SHP77 (cell line): ENCODE measurements around the gene GON7.
"Not testable (repeated sequence)": the region's sequence is repeated elsewhere in the genome, so short reads cannot be mapped to it uniquely, and the experiment has no call there.

Experiments
- DNase-seq, 2 experiments: peaks; one replicate each; lab custom pipeline; 2025; lab: John Stamatoyannopoulos, UW

GON7 gene

DNA sequence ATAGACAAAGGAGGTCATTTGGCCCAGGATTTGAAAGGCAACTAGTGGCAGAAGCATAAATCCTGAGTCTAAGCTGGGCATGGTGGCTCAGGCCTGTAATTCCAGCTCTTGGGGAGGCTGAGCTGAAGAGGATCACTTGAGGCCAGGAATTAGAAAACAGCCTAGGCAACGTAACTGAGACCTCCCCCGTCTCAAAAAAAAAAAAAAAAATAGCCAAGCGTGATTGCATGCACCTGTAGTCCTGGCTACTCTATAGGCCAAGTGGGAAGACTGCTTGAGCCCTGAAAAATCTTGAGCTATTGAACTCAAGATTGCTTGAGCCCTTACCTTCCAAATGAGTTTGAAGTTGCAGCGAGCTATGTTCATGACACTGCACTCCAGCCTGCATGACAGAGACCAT is 7.8 kb downstream of the GON7 start:
- no peak for DNase-seq

DNA sequence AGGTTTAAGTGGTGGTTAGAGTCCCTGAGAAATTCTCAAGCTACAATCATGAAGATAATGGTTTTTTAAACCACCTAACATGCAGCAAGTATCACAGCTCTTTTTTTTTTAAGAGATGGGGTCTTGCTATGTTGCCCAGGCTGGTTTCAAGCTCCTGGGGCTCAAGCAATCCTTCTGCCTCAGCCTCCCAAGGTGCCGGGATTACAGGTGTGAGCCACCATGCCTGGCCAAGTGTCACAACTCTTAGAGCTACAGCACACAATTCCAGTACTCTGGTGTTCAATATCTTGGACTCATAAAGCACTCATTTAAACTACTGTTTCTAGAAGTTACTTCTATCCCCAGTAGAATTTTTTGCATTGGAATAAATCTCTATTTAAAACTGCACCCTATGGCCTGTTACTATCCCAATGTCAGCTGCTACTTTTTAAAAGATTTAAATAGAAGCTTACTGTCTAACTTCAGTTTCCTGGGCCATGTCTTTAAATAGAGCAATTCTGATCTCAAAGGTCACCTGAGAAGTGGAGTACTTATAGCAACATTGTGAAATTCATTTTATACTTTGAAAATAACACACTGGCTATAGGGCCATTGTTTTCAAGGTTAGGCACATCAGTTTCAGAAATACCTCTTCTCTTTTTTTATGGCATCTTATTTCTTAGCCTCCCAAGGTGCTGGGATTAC is 11.4 kb downstream of the GON7 start:
- no peak for DNase-seq

DNA sequence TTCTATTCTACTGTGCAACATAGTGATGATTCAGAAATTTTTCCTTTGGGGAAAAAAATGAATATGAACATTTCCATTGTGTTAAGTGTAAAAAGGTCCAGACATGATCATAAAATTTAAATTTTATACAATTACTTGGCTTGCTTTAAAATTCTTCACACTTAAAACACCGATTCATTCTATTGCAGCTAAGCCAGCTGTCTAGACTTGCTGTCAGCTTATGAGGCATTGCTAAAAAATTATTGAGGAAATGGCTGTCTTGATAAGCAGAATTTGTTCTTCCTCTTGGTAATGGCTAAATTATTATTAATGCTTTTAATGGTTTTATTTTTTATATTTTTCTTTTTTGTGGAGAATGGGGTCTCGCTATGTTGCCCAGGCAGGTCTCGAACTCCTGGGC is 19.9 kb downstream of the GON7 start:
- no peak for DNase-seq

DNA sequence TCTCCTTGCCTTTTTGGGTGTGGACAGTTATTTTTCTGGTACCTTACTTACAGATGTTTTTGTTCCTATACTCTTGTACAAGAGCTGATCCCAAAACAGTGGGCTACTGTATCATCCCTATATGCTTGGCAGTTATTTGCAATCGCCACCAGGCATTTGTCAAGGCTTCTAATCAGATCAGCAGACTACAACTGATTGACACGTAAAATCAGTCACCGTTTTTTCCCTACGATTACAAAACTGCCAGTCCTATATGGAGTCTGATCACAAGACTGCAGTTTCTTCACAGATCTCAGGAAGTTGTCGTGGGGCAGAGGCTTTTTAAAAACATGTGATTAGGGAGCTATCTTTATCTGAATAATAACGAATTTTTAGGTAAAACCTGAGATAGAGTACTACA is 20.4 kb downstream of the GON7 start:
- DNase-seq = no peak

DNA sequence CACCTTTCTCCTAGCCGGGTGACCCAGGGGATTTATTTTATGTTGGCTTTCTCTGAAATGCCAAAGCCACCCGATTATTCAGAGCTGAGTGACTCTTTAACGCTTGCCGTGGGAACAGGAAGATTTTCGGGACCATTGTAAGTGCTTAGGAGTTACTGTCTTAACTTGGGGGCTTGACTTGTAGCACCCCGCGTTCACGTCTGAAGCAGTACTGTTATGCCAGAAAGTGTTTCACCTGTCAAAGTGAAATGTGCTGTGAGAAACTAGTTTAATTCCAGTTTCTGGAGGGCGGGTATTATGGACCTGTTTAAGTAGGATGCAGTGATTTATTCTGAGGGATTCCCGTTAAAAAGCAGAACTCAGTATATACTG is 21.5 kb downstream of the GON7 start:
- DNase-seq = no peak

DNA sequence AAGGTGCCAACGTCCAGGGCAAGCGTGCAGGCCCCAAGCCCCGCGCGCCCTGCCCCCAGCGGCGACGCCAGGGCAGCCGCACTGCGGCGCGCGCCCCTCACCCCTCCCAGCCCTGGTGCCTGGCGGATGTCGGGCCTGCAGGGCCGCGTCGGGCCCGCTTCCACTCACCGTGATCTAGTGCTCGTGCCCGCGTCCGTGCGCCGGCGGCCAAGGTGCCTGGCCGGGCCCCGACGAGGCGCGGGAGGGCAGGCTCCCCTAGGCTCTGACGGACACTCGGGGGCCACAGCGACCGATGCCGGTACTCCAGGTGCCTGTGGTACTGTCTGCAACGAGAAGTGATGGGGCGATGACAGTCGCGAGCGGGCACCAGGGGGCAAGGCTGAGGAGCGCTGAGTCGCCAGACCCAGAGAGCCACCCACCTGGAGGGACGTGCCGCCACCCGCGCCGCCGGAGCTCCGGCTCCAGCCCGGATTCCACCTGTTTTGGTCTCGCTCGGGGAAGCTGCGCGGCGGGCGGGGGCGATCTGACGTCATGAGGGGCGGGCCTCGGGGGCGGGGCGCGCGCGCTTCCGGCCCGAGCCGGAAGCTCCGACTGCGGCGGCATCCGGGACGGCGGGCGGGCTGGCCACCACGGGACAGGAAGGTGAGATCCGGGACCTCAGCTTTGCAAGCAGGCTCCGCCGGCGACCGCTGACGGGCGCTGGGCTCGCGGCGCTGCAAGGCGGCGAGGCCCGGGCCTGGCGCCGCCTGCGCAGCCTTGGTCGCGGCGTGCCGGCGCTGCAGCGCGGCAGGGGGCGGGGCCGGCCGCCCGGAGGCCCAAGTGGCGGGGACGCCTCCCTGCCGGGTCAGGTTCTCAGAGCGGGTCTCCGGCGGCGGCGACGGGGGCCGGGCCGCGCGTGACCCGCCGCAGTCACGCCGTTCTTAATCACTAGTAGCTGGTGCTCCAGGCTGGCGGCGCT is 22.2 kb downstream of the GON7 start, which contains the start of the genes LYSET and MOAP1:
TSS of gene LYSET (plus strand) at position 927 of the 958 bp plus-strand sequence. CDS start 89 bp downstream, outside the sequence.
TSS of gene MOAP1 (minus strand) at position 507 of the 958 bp plus-strand sequence. CDS start 655 bp downstream, outside the sequence.
- DNase-seq = peak; percentile 47 to 80

DNA sequence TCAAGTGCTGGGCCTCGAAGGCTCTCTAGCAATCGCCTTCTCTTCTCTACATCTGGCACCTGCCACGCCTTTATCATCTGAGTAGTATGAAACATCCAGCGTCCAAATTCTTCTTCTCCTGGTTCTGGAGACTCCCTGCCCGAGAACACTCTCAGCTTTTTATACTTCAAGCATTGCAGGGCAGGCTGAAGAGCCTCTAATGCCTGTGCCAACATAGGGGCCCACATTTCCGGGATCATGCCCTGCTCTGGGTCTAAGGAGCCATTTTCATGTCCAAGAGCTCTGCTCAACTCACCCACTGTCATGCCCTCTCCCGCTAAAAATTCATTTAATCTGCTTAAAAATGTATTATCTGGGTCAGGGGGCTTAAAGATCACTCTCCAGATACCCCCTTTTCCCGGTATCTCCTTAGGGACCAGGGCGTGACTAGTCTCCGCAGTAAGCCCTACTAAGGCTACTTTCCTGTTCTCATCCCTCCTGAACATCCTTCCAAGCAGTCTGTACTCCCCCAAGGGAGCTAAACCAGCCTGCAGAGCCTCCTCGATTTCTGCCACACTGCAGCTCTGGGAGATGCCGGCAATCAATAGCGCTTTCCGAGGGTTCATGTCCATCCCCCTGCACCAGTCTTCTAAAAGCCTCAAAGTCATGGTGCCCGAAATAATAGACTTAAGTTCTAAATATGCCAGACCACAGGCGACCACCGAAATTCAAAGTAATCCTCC is 23.1 kb downstream of the GON7 start:
- no peak for DNase-seq

DNA sequence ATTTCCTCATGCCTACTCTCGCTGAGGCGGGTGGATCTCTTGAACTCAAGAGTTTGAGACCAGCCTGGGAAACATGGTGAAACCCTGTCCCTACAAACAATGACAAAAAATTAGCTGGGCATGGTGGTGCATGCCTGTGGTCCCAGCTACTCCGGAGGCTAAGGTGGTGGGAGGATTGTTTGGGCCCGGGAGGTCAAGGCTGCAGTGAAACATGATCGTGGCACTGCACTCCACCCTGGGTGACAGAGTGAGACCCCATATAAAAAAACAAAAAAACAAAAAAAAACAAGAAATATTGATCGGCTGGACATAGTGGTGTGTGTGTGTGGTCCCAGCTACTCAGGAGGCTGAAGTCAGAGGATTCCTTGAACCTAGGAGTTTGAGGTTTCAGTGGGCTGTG is 31.4 kb downstream of the GON7 start:
- no peak for DNase-seq

DNA sequence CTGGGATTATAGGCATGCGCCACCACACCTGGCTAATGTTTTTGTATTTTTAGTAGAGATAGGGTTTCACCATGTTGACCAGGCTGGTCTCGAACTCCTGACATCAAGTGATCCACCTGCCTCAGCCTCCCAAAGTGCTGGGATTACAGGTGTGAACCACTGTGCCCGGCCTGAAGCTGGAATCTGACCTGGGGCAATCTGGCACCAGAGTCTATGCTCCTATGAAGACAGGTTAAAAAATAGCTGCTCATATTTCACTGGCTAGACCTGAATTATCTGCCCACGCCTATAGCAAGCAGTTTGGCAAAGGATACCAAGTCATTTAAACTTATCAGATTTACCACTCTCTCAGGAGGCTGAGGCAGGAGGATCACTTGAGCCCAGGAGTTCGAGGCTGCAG is 32.1 kb downstream of the GON7 start:
- DNase-seq = not testable (repeated sequence)

DNA sequence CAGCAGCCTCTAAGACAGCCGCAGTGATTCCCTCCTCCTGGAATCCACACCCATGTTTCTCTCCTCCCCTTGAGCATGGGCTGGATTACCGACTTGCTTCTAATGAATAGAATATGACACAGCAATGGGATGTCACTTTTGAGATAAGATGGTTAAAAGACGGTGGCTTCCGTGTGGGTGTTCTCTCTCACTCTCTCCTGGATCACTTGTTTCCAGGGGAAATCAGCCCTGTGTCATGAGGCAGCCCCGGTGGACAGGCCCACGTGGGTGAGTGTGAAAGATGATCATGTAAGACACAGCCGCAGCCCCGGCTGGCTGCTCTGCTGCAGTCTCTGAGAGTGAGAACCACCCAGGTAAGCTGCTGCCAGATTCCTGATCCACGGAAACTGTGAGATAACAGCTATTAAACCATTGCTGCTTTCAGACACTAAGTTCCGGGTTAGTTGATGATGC is 32.9 kb downstream of the GON7 start:
- DNase-seq = peak in 1 of 2 experiments; percentile 10

DNA sequence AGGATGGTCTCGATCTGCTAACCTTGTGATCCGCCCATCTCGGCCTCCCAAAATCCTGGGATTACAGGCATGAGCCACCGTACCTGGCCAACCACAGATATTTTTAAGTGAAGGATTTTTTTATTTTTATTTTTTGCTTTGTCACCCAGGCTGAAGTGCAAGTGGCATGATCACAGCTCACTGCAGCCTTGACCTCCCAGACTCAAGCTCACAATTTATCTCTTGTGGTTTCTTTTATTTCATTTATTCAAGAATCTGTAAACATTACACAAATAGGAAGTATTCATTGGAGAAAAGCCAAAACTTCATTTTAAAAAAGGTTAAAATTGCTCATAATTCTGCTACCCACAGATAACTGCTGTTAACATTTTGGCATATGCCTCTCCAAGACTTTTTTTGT is 35.5 kb downstream of the GON7 start:
- DNase-seq = no peak

DNA sequence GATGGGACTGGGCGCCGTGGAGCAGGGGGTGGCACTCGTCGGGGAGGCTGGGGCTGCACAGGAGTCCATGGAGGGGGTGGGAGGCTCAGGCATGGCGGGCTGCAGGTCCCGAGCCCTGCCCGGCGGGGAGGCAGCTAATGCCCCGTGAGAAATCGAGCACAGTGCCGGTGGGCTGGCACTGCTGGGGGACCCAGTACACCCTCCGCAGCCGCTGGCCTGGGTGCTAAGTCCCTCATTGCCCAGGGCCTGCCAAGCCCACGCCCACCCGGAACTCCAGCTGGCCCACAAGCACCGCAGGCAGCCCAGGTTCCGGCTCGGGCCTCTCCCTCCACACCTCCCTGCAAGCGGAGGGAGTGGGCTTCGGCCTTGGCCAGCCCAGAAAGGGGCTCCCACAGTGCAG is 36.7 kb downstream of the GON7 start:
- DNase-seq = not testable (repeated sequence)

DNA sequence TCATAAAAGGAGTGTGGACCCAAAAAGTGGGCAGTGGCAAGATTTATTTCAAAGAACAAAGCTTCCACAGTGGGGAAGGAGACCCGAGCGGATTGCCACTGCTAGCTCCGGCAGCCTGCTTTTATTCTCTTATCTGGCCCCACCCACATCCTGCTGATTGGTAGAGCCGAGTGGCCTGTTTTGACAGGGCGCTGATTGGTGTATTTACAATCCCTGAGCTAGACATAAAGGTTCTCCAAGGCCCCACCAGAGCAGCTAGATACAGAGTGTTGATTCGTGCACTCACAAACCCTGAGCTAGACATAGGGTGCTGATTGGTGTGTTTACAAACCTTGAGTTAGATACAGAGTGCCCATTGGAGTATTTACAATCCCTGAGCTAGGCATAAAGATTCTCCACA is 37.2 kb downstream of the GON7 start:
- DNase-seq = not testable (repeated sequence)

DNA sequence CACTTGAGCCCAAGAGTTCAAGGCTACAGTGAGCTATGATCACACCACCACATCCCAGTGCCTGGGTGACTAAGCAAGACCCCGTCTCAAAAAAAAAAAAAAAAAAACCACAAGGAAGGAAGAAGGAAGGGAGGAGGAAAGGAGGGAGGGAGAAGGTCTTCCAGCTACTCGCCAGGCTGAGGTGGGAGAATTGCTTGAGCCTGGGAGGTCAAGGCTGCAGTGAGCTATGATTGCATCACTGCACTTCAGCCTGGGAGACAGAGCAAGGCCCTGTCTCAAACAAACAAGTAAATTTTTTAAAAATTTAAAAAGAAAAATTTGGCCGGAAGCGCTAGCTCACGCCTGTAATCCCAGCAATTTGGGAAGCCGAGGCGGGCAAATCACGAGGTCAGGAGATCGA is 38.3 kb downstream of the GON7 start:
- DNase-seq = not testable (repeated sequence)

DNA sequence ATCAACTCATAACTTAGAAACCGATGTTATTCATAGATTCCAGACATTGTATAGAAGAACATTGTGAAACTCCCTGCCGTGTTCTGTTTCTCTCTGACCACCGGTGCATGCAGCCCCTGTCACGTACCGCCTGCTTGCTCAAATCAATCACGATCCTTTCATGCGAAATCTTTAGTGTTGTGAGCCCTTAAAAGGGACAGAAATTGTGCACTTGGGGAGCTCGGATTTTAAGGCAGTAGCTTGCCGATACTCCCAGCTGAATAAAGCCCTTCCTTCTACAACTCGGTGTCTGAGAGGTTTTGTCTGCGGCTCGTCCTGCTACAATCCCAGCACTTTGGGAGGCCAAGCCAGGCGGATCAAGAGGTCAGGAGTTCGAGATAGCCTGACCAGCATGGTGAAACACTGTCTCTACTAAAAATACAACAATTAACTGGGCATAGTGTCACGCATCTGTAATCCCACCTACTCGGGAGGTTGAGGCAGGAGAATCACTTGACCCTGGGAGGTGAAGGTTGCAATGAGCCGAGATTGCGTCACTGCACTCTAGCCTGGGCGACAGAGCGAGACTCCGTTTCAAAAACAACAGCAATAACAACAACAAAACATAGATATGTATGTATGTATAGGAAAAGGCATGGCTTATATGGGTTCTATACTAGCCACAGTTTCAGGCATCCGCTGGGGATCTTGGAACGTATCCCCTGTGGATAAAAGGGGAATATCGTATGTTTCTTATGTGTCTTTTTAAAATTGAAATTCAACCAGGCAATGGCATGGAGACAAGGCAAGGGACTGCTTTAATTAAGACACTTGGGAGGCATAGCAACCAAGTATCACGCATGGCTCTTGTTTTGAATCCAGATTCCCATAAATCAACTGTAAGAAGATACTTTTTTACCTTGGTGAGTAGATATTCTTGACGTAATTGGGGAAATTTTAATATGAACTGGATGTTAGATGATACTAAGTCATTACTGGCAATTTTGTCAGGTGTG is 41.3 kb downstream of the GON7 start:
- DNase-seq = not testable (repeated sequence)

DNA sequence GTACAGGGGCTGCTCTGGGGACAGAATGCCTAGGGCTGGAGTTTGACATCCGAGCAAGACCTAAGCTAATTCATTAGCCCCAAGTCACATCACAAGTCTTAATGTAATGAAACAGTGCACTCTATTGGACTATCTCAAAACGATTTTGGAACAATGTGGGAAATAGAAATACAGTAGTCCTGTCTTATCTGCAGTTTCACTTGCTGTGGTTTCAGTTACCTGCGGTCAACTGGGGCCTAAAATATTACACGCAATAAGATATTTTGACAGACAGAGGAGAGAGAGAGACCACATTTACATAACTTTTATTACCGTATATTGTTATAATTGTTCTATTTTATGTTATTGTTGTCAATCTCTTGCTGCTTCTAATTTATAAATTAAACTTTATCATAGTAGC is 43.3 kb downstream of the GON7 start:
- no peak for DNase-seq

DNA sequence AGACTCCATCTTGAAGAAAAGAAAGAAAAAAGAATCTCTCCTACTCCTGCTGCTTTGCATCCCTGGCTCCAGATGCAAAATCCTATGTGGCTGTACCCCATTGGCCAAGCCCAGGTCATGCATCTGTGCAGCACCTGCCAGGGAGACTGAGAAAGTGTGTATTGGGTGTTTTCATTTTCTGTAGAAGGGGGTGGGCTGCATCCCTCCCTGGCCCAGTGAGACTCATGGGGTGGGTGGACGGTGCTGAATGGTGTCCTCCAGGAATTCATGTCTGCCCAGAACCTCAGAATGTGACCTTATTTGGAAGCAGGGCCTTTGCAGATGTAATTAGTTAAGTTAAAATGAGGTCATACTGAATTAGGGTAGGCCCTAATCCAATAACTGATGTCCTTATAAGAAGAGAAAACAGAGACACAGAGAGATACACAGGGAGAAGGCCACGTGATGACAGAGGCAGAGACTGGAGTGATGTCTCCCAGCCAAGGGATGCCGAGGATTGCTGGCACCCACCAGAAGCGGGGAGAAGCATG is 45.4 kb downstream of the GON7 start:
- DNase-seq = no peak

DNA sequence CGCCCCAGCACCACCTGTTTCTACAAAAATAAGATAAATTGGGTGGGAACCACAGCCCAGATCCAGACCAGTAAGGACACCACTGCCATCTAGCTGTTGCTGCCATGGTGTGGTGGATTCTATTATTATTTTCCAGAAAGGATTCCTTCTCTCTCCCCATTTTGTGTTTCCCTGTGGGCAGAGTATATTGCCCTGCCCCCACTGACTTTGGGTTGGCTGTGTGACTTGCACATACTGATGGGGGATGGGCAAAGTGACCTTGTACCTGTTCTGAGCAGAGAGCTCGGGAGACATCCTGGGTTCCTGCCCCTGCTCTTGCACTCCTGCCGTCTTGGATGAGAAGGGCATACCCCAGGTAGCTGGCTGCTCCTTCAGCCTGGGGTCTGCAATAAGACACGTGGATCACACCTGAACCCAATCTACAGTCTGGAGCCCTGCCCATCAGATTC is 46.5 kb downstream of the GON7 start:
- peak; percentile 46 to 59 for DNase-seq

DNA sequence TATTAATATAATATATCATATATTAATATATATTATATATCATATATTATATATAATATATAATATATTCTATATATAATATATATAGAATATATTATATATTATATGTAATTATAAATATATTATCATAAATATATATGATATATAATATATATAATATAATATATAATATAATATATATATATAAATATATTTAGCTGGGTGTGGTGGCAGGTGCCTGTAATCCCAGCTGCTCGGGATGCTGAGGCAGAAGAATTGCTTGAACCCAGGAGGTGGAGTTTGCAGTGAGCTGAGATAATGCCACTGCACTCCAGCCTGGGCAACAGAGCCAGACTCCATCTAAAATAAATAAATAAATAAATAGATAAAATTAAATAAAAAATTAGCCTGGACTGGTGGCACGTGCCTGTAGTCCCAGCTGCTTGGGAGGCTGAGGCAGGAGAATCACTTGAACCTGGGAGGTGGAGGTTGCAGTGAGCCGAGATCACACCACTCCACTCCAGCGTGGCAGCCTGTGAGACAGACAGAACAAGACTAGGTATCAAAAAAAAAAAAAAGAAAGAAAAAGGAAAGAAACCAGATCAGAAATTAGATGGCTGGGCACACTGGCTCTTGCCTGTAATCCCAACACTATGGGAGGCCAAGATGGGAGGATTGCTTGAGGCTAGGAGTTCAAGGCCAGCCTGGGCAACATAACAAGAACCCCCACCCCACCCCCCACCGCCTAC is 47.1 kb downstream of the GON7 start:
- not testable (repeated sequence) for DNase-seq

DNA sequence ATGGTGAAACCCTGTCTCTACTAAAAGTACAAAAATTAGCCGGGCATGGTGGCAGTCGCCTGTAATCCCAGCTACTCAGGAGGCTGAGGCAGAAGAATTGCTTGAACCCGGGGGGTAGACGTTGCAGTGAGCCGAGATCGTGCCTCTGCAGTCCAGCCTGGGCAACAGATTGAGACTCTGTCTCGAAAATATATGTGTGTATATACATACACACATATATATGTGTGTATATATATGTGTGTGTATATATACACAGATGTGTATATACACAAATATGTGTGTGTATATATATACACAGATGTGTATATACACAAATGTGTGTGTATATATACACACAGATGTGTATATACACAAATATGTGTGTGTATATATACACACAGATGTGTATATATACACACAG is 48.5 kb downstream of the GON7 start:
- DNase-seq = not testable (repeated sequence)
